Transverse colon (tissue), 4 donors: ENCODE data around the gene CCNT2.

Experiments
- EP300 ChIP-seq: sonication (generic); formaldehyde crosslinking; IDR thresholded peaks from one replicate; pipeline ENCODE4 v1.6.1; 2017; ENCODE audit warnings: antibody characterized with exemption, low read depth
- POLR2AphosphoS5 ChIP-seq, 3 donors: sonication (generic); formaldehyde crosslinking; IDR thresholded peaks; one replicate each; pipeline ENCODE4 v1.6.1; 2016; ENCODE audit warnings: antibody characterized with exemption in 3 of 3
- TF ChIP-seq, protein P1 (sequence below), 5 experiments: fragments of 200-600 bp in 3 of 5; fragments of 450-650 bp in 2 of 5; sonication (generic) in 3 of 5; IDR thresholded peaks; 1 replicate in 2 of 5; 2 replicates in 3 of 5; pipeline ENCODE4 v1.5.1; 2016 to 2017; ENCODE audit warnings: antibody characterized with exemption in 5 of 5, inconsistent platforms in 3 of 5, mild to moderate bottlenecking in 2 of 5, moderate library complexity in 1 of 5

DNA sequence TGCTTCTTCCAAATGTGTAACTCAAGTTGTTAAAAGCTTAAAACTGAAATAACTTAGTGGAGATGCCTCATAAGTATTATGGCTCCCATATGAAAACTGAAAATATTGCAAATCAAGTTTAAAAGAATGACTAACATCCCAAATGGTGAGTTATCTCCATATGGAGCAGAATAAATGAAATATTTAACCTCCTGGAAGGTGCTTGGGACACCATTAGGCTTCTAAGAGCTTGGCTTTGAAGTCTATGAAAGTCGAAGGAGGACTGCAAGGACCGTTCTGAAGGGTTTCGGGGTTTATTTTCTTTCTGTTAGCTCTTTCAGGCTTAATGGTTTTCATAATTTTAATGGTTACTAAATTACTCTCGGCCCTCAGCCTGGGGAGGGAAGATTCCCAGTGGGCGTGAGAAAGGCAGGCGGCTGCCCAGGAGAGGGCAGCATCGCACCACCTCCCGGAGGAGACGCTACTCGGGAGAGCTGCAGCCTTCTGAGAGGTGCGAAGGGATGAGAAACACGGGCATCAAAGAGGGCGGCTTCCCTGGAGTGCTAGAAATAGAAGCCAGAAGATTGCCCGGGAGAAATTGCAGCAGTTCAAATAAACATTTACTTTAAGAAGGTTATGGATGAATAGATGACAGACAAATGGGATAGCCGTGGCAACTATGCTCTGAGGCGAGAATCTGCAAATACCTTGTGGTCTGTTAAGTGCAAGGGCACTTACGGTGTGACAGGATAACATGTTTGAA, 85.6 kb downstream of the CCNT2 start:
- no peak for TF ChIP-seq POLR2AphosphoS5 (IDR thresholded peaks at IDR 0.05)
- TF ChIP-seq, protein P1, sequence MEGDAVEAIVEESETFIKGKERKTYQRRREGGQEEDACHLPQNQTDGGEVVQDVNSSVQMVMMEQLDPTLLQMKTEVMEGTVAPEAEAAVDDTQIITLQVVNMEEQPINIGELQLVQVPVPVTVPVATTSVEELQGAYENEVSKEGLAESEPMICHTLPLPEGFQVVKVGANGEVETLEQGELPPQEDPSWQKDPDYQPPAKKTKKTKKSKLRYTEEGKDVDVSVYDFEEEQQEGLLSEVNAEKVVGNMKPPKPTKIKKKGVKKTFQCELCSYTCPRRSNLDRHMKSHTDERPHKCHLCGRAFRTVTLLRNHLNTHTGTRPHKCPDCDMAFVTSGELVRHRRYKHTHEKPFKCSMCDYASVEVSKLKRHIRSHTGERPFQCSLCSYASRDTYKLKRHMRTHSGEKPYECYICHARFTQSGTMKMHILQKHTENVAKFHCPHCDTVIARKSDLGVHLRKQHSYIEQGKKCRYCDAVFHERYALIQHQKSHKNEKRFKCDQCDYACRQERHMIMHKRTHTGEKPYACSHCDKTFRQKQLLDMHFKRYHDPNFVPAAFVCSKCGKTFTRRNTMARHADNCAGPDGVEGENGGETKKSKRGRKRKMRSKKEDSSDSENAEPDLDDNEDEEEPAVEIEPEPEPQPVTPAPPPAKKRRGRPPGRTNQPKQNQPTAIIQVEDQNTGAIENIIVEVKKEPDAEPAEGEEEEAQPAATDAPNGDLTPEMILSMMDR (IDR thresholded peaks at IDR 0.05), result peak; percentile 77 to 88 (median 87)
- TF ChIP-seq EP300, result no peak
